Common myeloid progenitor, CD34-positive (primary cell): ENCODE results near the gene NHERF1.

Experiments used
- CTCF ChIA-PET: fragments of 350-600 bp; sonication (Branson Sonifier 250); formaldehyde crosslinking; loops from one replicate; lab custom pipeline; 2021; ENCODE audit warnings: antibody characterized with exemption; lab: Charles Lee
- POLR2A ChIA-PET: fragments of 350-600 bp; sonication (Branson Sonifier 250); formaldehyde crosslinking; loops from one replicate; lab custom pipeline; 2021; ENCODE audit warnings: antibody characterized with exemption; lab: Charles Lee
- DNase-seq, 3 donors: peaks; one replicate each; pipeline versions ENCODE4 v3.0.0 to v3.0.0-alpha.2; 2013
- H3K27ac ChIP-seq, 2 experiments: 1 replicate in 1 of 2; 2 replicates in 1 of 2; pipeline ENCODE4 v1.7.0; 2013; ENCODE audit warnings: inconsistent platforms in 2 of 2, low read length in 2 of 2, mild to moderate bottlenecking in 2 of 2, low read depth in 1 of 2, moderate library complexity in 1 of 2; ENCODE audit not compliant: severe bottlenecking in 2 of 2, insufficient read depth in 1 of 2, poor library complexity in 1 of 2
- H3K27me3 ChIP-seq, 5 experiments: replicated peaks in 2 of 5; 1 replicate in 3 of 5; 2 replicates in 2 of 5; pipeline versions ENCODE4 v1.6.1 to v1.7.0; 2013; ENCODE audit warnings: low read length in 4 of 5, mild to moderate bottlenecking in 2 of 5, moderate library complexity in 2 of 5, inconsistent platforms in 1 of 5; ENCODE audit not compliant: insufficient read depth in 5 of 5, control insufficient read depth in 4 of 5
- H3K36me3 ChIP-seq, 4 experiments: 1 replicate in 2 of 4; 2 replicates in 2 of 4; pipeline versions ENCODE4 v1.6.1 to v1.7.0; 2013; ENCODE audit warnings: low read length in 3 of 4, control low read depth in 1 of 4, mild to moderate bottlenecking in 1 of 4; ENCODE audit not compliant: control insufficient read depth in 4 of 4, insufficient read depth in 4 of 4
- H3K4me1 ChIP-seq, 4 experiments: 1 replicate in 3 of 4; 2 replicates in 1 of 4; pipeline versions ENCODE4 v1.6.1 to v1.7.1; 2013; ENCODE audit warnings: low read length in 3 of 4, mild to moderate bottlenecking in 3 of 4, control low read depth in 1 of 4, inconsistent platforms in 1 of 4, moderate library complexity in 1 of 4; ENCODE audit not compliant: control insufficient read depth in 4 of 4, insufficient read depth in 4 of 4; ENCODE audit errors: control extremely low read depth in 1 of 4
- H3K4me3 ChIP-seq, 7 experiments: 1 replicate in 4 of 7; 2 replicates in 3 of 7; pipeline versions ENCODE4 v1.5.1 to v1.7.0; 2013; ENCODE audit warnings: mild to moderate bottlenecking in 7 of 7, low read length in 6 of 7, moderate library complexity in 6 of 7, inconsistent platforms in 2 of 7, low read depth in 2 of 7, control low read depth in 1 of 7; ENCODE audit not compliant: insufficient read depth in 4 of 7, control insufficient read depth in 1 of 7; ENCODE audit errors: extremely low read depth in 1 of 7
- H3K9me3 ChIP-seq, 5 experiments: 1 replicate in 4 of 5; 2 replicates in 1 of 5; pipeline versions ENCODE4 v1.6.1 to v1.7.1; 2013; ENCODE audit warnings: low read length in 4 of 5, mild to moderate bottlenecking in 2 of 5, inconsistent platforms in 1 of 5, low read depth in 1 of 5, moderate library complexity in 1 of 5; ENCODE audit not compliant: control insufficient read depth in 4 of 5, insufficient read depth in 2 of 5; ENCODE audit errors: control extremely low read depth in 1 of 5
- WGBS: methylation state at CpG from one replicate; pipeline ENCODE4 v1.1.5; 2013; ENCODE audit not compliant: insufficient coverage; 5-methylcytosine and 5-hydroxymethylcytosine counted together

NHERF1 gene

DNA sequence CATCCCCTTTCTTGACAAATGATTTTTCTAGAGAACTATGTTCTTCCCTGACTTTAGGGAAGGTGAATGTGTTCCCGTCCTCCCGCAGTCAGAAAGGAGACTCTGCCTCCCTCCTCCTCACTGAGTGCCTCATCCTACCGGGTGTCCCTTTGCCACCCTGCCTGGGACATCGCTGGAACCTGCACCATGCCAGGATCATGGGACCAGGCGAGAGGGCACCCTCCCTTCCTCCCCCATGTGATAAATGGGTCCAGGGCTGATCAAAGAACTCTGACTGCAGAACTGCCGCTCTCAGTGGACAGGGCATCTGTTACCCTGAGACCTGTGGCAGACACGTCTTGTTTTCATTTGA is 20.3 kb downstream of the NHERF1 start:
- H3K36me3 ChIP-seq, result peaks cover 24 to 93% (median 68%) of the 10 kb centered on the region in 4 experiments
- no peaks in the 10 kb centered on the region for H3K9me3 ChIP-seq
- no peak overlapping the region for H3K27ac ChIP-seq
- H3K27me3 ChIP-seq, result no peaks in the 10 kb centered on the region
- no peak for DNase-seq
- WGBS, result 89% methylated on average over 7 of the region's 7 CpGs
- H3K4me3 ChIP-seq, result no peak overlapping the region
- ChIA-PET POLR2A (interaction anchor here (2.1 kb wide), 1 partner anchor 9 kb away, joined by 7 read pairs; no protein-coding TSS in a partner anchor), CTCF (interaction anchor here (1.3 to 14.2 kb wide), 8 partner anchors 11 to 111 kb away, joined by 4 to 175 read pairs (median 37); partner anchors contain the start of genes NHERF1 and RAB37)
- H3K4me1 ChIP-seq, result peaks cover 0 to 9% (median 2%) of the 10 kb centered on the region in 4 experiments

- Histone ChIP-seq H3K4me1 (peaks cover 0 to 9% (median 2%) of the 10 kb centered on the region in 4 experiments), H3K9me3 (no peaks in the 10 kb centered on the region), H3K36me3 (peaks cover 25 to 87% (median 65%) of the 10 kb centered on the region in 4 experiments), H3K27me3 (no peaks in the 10 kb centered on the region), H3K27ac (no peak overlapping the region), H3K4me3 (no peak overlapping the region)
- POLR2A ChIA-PET, result interaction anchor here (0.8 to 2.1 kb wide), 2 partner anchors 10 to 21 kb away, joined by 3 to 7 read pairs; partner anchors contain the start of gene NHERF1
- DNase-seq, result no peak
- CTCF ChIA-PET, result interaction anchor here (0.6 to 14.2 kb wide), 12 partner anchors 8 to 112 kb away, joined by 3 to 175 read pairs (median 19); partner anchors contain the start of genes NHERF1 and RAB37
- WGBS, result 75% methylated on average over 5 of the region's 6 CpGs
These were observed 20.9 kb downstream of the NHERF1 start for GRCh38 chr17:74769266-74769855.

DNA sequence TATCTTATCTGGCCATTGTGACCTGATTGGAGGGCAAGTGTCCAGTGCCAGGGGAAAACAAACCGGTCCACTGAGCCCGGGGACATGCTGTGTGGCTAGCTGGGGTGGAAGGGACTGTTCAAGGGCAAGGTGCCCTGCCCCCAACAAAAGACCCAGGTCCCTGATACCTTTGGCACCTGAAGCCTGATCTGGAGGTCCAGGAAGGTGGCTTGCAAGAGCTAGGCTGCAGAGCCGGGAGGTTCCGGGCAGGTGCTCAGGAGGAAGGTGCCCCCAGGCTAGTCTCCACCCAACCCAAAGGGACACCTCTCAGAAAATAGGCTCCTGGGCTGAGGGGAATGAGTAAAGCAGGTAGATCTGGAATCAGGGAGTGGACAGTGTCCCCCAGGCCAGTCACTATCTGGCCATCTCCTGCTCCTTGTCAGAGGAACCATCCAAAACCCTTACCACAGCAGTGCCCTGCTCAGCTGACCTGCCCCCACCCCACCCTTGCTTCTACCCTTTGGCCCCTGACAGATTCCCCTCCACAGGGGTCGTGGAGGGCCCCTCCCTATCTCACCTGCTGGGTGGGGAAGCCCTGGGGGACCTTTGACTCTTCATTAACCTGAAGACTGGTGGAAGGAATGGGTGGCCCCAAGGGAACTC is 21.5 kb downstream of the NHERF1 start:
- DNase-seq, result no peak
- Histone ChIP-seq H3K4me1 (peaks cover 0 to 9% (median 2%) of the 10 kb centered on the region in 4 experiments), H3K9me3 (no peaks in the 10 kb centered on the region), H3K27ac (no peak overlapping the region), H3K4me3 (no peak overlapping the region), H3K27me3 (no peaks in the 10 kb centered on the region), H3K36me3 (peaks cover 21 to 81% (median 60%) of the 10 kb centered on the region in 4 experiments)
- ChIA-PET POLR2A (interaction anchor here (0.8 to 2.1 kb wide), 8 partner anchors 10 to 112 kb away, joined by 3 to 7 read pairs (median 6); partner anchors contain the start of genes NHERF1 and RAB37), CTCF (interaction anchor here (0.7 to 14.2 kb wide), 12 partner anchors 8 to 112 kb away, joined by 3 to 175 read pairs (median 19); partner anchors contain the start of genes NHERF1 and RAB37)
- WGBS, result 92% methylated on average over 3 of the region's 5 CpGs

- Histone ChIP-seq H3K36me3 (peaks cover 21 to 78% (median 57%) of the 10 kb centered on the region in 4 experiments), H3K4me1 (peaks cover 4 to 16% (median 8%) of the 10 kb centered on the region in 4 experiments), H3K9me3 (no peaks in the 10 kb centered on the region), H3K4me3 (no peak overlapping the region), H3K27ac (no peak overlapping the region), H3K27me3 (no peaks in the 10 kb centered on the region)
- peak; percentile 51 to 72 (median 66) for DNase-seq
- ChIA-PET CTCF (interaction anchor here (0.6 to 14.2 kb wide), 15 partner anchors 9 to 119 kb away, joined by 3 to 175 read pairs (median 18); partner anchors contain the start of genes NHERF1 and RAB37), POLR2A (interaction anchor here (0.9 to 2.1 kb wide), 7 partner anchors 9 to 113 kb away, joined by 3 to 7 read pairs (median 6); partner anchors contain the start of gene RAB37)
- WGBS, result 62% methylated on average over 16 of the region's 16 CpGs
These were observed 22.3 kb downstream of the NHERF1 start for GRCh38 chr17:74770498-74771318.

DNA sequence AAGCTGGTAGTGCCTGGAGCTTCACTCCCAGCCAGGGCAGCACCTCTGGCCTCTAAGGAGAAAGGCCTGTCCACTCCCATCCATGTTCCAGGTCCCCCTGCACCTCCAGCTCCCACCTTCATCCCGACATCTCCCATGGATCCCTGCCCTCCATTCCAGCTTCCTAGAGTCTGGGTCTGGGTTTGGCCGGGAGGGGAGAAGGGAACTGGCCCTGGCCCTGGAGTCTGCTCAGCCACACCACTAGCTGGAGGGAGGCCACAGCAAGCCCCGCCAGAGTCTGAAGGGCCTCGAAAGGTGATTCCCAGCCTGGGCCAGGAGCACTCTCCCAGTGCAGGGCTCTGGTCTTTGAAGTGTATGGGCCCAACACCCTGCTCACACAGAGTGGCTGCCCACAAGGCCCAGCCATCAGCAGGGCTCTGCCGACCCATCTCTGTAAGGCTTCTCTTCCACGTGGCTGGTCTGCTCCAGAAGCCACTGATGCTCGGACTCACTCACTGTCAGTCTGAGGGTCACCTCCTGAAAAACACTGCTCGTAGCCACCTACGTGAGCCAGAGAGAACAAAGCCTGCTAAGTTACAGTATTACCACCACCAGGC is 23.0 kb downstream of the NHERF1 start:
- no peak for DNase-seq
- Histone ChIP-seq H3K4me3 (no peak overlapping the region), H3K36me3 (peaks cover 21 to 73% (median 55%) of the 10 kb centered on the region in 4 experiments), H3K27ac (no peak overlapping the region), H3K4me1 (peaks cover 5 to 19% (median 11%) of the 10 kb centered on the region in 4 experiments), H3K27me3 (no peaks in the 10 kb centered on the region), H3K9me3 (no peaks in the 10 kb centered on the region)
- ChIA-PET POLR2A (interaction anchor here (0.9 to 1.7 kb wide), 5 partner anchors 8 to 35 kb away, joined by 3 to 7 read pairs (median 5); partner anchors contain the start of gene RAB37), CTCF (interaction anchor here (0.6 to 14.2 kb wide), 15 partner anchors 8 to 120 kb away, joined by 3 to 175 read pairs (median 18); partner anchors contain the start of genes NHERF1 and RAB37)
- 95% methylated on average over 9 of the region's 9 CpGs for WGBS

- no peak overlapping the region for H3K4me3 ChIP-seq
- H3K27ac ChIP-seq, result no peak overlapping the region
- WGBS, result 92% methylated on average over 9 of the region's 13 CpGs
- POLR2A ChIA-PET, result interaction anchor here (0.6 kb wide), 1 partner anchor 36 kb away, joined by 3 read pairs; no protein-coding TSS in a partner anchor
- DNase-seq, result no peak
- peaks cover 8 to 25% (median 16%) of the 10 kb centered on the region in 4 experiments for H3K4me1 ChIP-seq
- no peaks in the 10 kb centered on the region for H3K9me3 ChIP-seq
- CTCF ChIA-PET, result interaction anchor here (1.2 to 14.2 kb wide), 6 partner anchors 15 to 114 kb away, joined by 4 to 175 read pairs (median 30); partner anchors contain the start of genes NHERF1 and RAB37
- no peaks in the 10 kb centered on the region for H3K27me3 ChIP-seq
- H3K36me3 ChIP-seq, result peaks cover 21 to 68% (median 50%) of the 10 kb centered on the region in 4 experiments
These were observed 23.6 kb downstream of the NHERF1 start for GRCh38 chr17:74772053-74772452.
